Kidney (tissue), 14 donors: Measurements from ENCODE around the gene ACSL4. TPM values are rescaled to one million over a fixed set of nuclear protein-coding genes. Genes with fewer than 3 reads are reported as not detected.

Source experiments
- DNase-seq, 5 donors: peaks; one replicate each; pipeline ENCODE4 v3.0.0-alpha.2; 2013 to 2020
- FAIRE-seq: peaks from 2 replicates; lab custom pipeline; 2012; peaks lifted over from hg19 to GRCh38; lab: Jason Lieb, UNC
- H3K27ac ChIP-seq, 2 donors: one replicate each; pipeline ENCODE4 v1.7.0; 2013; ENCODE audit warnings: low read depth in 2 of 2, low read length in 2 of 2, inconsistent platforms in 1 of 2
- H3K27me3 ChIP-seq: one replicate; pipeline ENCODE4 v1.7.1; 2013; ENCODE audit warnings: low read length, inconsistent platforms; ENCODE audit not compliant: control insufficient read depth, insufficient read depth
- H3K36me3 ChIP-seq, 3 donors: one replicate each; pipeline versions ENCODE4 v1.7.0 to v1.7.1; 2013; ENCODE audit warnings: low read length in 3 of 3, control low read depth in 1 of 3, inconsistent platforms in 1 of 3; ENCODE audit not compliant: insufficient read depth in 3 of 3, control insufficient read depth in 2 of 3
- H3K4me1 ChIP-seq, 3 donors: one replicate each; pipeline versions ENCODE4 v1.7.0 to v1.7.1; 2013; ENCODE audit warnings: low read length in 3 of 3, inconsistent platforms in 1 of 3, low read depth in 1 of 3; ENCODE audit not compliant: control insufficient read depth in 2 of 3, insufficient read depth in 2 of 3
- H3K4me3 ChIP-seq, 3 donors: one replicate each; pipeline versions ENCODE4 v1.7.0 to v1.8.1; 2013; ENCODE audit warnings: low read length in 3 of 3, control low read depth in 1 of 3, inconsistent platforms in 1 of 3
- H3K9ac ChIP-seq, 3 donors: one replicate each; pipeline versions ENCODE4 v1.7.0 to v1.7.1; 2013; ENCODE audit warnings: low read length in 3 of 3, control low read depth in 1 of 3, inconsistent platforms in 1 of 3
- H3K9me3 ChIP-seq, 3 donors: one replicate each; pipeline versions ENCODE4 v1.7.0 to v1.7.1; 2013; ENCODE audit warnings: low read length in 3 of 3, control low read depth in 1 of 3, inconsistent platforms in 1 of 3; ENCODE audit not compliant: control insufficient read depth in 2 of 3, insufficient read depth in 1 of 3
- CTCF ChIP-seq: IDR thresholded peaks from 3 replicates; pipeline ENCODE4 v1.5.1; 2012; ENCODE audit warnings: mild to moderate bottlenecking, moderate library complexity, borderline replicate concordance; ENCODE audit not compliant: insufficient read depth; ENCODE audit errors: extremely low read depth
- intact Hi-C: fragments of 100-400 bp; cut with DNase I; formaldehyde crosslinking; loops from one replicate; pipeline ENCODE4 v1.11.1; 2022
- polyA plus RNA-seq: library from polyadenylated mRNA; stranded (reverse); fragments of 350-450 nt; fragmentation: Illumina TruSeq; extraction: RNeasy Lipid Tissue Mini Kit (QIAGEN cat#74804); gene quantifications from one replicate; pipeline ENCODE4 v1.2.3, GENCODE V29; 2014; ENCODE audit warnings: low read depth, low replicate concordance; ENCODE audit not compliant: insufficient read depth
- total RNA-seq: library from RNA; stranded (reverse); fragmentation: NEBNext Ultra II Directional; extraction: Animal tissue kit (Norgen Biotek cat#: 25700); gene quantifications from one replicate; pipeline ENCODE4 v1.2.1, GENCODE V29; 2021
- donor health status: control.
- donor health status: control.
- donor health status: control.
- donor health status: control.
- donor health status: control.
- donor health status: DM: yes; HTN: yes; CAD: no.
- donor health status: Normal renal cell carcinoma (clear cell type).

The ACSL4 gene
- total and polyA plus RNA-seq, 2 donors from 2014 or later: 34.0 to 205 TPM

GRCh38 chrX:109619771-109620170 lies 113.3 kb downstream of the ACSL4 start:
- no peak for FAIRE-seq
- DNase-seq: no peak
- H3K9me3 ChIP-seq: no peaks in the 10 kb centered on the region

GRCh38 chrX:109614951-109615350 lies 118.1 kb downstream of the ACSL4 start:
- Histone ChIP-seq H3K4me1 (no peaks in the 10 kb centered on the region), H3K9me3 (no peaks in the 10 kb centered on the region), H3K27me3 (no peaks in the 10 kb centered on the region), H3K36me3 (no peaks in the 10 kb centered on the region), H3K27ac (no peak overlapping the region), H3K9ac (no peak overlapping the region), H3K4me3 (no peak overlapping the region)
- FAIRE-seq: no peak
- no peak for DNase-seq
- no peak for TF ChIP-seq CTCF
- intact Hi-C loops: no loop called here

More at GRCh38 chrX:109619771-109620170, 113.3 kb downstream of the ACSL4 start:
- intact Hi-C loops: no loop called here
- Histone ChIP-seq H3K9ac (no peak overlapping the region), H3K27ac (no peak overlapping the region), H3K4me3 (no peak overlapping the region), H3K36me3 (no peaks in the 10 kb centered on the region), H3K27me3 (no peaks in the 10 kb centered on the region), H3K4me1 (no peaks in the 10 kb centered on the region)
- TF ChIP-seq CTCF: no peak

GRCh38 chrX:109601486-109601885 lies 131.6 kb downstream of the ACSL4 start:
- no peak for TF ChIP-seq CTCF
- Histone ChIP-seq H3K4me1 (no peaks in the 10 kb centered on the region), H3K27me3 (no peaks in the 10 kb centered on the region), H3K4me3 (no peak overlapping the region), H3K9ac (no peak overlapping the region), H3K9me3 (no peaks in the 10 kb centered on the region), H3K36me3 (no peaks in the 10 kb centered on the region), H3K27ac (no peak overlapping the region)
- DNase-seq (no peak), FAIRE-seq (no peak)
- intact Hi-C loops: no loop called here

GRCh38 chrX:109600237-109600651 lies 132.8 kb downstream of the ACSL4 start:
- no peak for TF ChIP-seq CTCF
- H3K4me3 ChIP-seq: no peak overlapping the region
- H3K36me3 ChIP-seq: no peaks in the 10 kb centered on the region
- no peak overlapping the region for H3K9ac ChIP-seq
- DNase-seq (peak in 3 of 5 donors; percentile 31 to 38 (median 34)), FAIRE-seq (no peak)
- no peaks in the 10 kb centered on the region for H3K27me3 ChIP-seq
- no peak overlapping the region for H3K27ac ChIP-seq
- no peaks in the 10 kb centered on the region for H3K4me1 ChIP-seq
- intact Hi-C loops: no loop called here
- no peaks in the 10 kb centered on the region for H3K9me3 ChIP-seq
